CD14-positive monocyte (primary cell): Measurements from ENCODE around the gene PRMT2. TPM values are rescaled to one million over a fixed set of nuclear protein-coding genes. Genes with fewer than 3 reads are reported as not detected.

Experiments used
- DNase-seq, 3 donors: peaks; one replicate each; pipeline ENCODE4 v3.0.0-alpha.2; 2011 to 2022
- H2AFZ ChIP-seq: 2 replicates; pipeline ENCODE4 v1.6.0; 2012; ENCODE audit warnings: mild to moderate bottlenecking, low read depth, low read length, inconsistent platforms; ENCODE audit not compliant: insufficient read depth, poor library complexity, severe bottlenecking
- H3K27ac ChIP-seq, 2 donors: 1 replicate in 1 of 2; 2 replicates in 1 of 2; pipeline ENCODE4 v1.5.1; 2012 to 2013; ENCODE audit warnings: low read length in 2 of 2, control low read depth in 1 of 2, inconsistent platforms in 1 of 2, low read depth in 1 of 2, mild to moderate bottlenecking in 1 of 2
- H3K27me3 ChIP-seq, 2 donors: one replicate each; pipeline versions ENCODE4 v1.6.0 to v1.6.1; 2011 to 2013; ENCODE audit warnings: low read length in 2 of 2; ENCODE audit not compliant: control insufficient read depth in 2 of 2, insufficient read depth in 2 of 2
- H3K36me3 ChIP-seq, 2 donors: replicated peaks in 1 of 2; 1 replicate in 1 of 2; 2 replicates in 1 of 2; pipeline versions ENCODE4 v1.5.1 to v1.6.1; 2012 to 2013; ENCODE audit warnings: low read length in 2 of 2, control low read depth in 1 of 2, inconsistent platforms in 1 of 2, mild to moderate bottlenecking in 1 of 2; ENCODE audit not compliant: insufficient read depth in 2 of 2, control insufficient read depth in 1 of 2
- H3K4me1 ChIP-seq, 2 donors: 1 replicate in 1 of 2; 2 replicates in 1 of 2; pipeline versions ENCODE4 v1.5.1 to v1.6.1; 2012 to 2013; ENCODE audit warnings: low read length in 2 of 2, control low read depth in 1 of 2, inconsistent platforms in 1 of 2, mild to moderate bottlenecking in 1 of 2, moderate library complexity in 1 of 2; ENCODE audit not compliant: insufficient read depth in 2 of 2, control insufficient read depth in 1 of 2
- H3K4me2 ChIP-seq: replicated peaks from 2 replicates; pipeline ENCODE3; 2012; ENCODE audit warnings: low read length, moderate library complexity, mild to moderate bottlenecking; ENCODE audit not compliant: poor library complexity, severe bottlenecking; ENCODE audit errors: extremely low read depth
- H3K4me3 ChIP-seq, 3 experiments: fragments of 200-600 bp in 1 of 3; sonication (generic) in 1 of 3; replicated peaks in 1 of 3; 1 replicate in 2 of 3; 2 replicates in 1 of 3; pipeline ENCODE4 v1.5.1; 2011 to 2013; ENCODE audit warnings: low read length in 3 of 3, mild to moderate bottlenecking in 3 of 3, control low read depth in 2 of 3, low read depth in 2 of 3, inconsistent platforms in 1 of 3, moderate library complexity in 1 of 3
- H3K79me2 ChIP-seq: 2 replicates; pipeline ENCODE4 v1.6.0; 2012; ENCODE audit warnings: mild to moderate bottlenecking, control low read depth, inconsistent platforms, low read length, moderate library complexity; ENCODE audit not compliant: insufficient read depth
- H3K9ac ChIP-seq: 2 replicates; pipeline ENCODE4 v1.6.0; 2017; ENCODE audit warnings: low read length, mild to moderate bottlenecking; ENCODE audit not compliant: insufficient read depth, poor library complexity, severe bottlenecking
- H3K9me3 ChIP-seq, 2 donors: replicated peaks in 1 of 2; 1 replicate in 1 of 2; 2 replicates in 1 of 2; pipeline versions ENCODE4 v1.5.1 to v1.6.1; 2012 to 2013; ENCODE audit warnings: low read length in 2 of 2, control low read depth in 1 of 2; ENCODE audit not compliant: control insufficient read depth in 1 of 2, insufficient read depth in 1 of 2
- H4K20me1 ChIP-seq: 2 replicates; pipeline ENCODE4 v1.6.0; 2012; ENCODE audit warnings: mild to moderate bottlenecking, low read length, control low read depth, moderate library complexity; ENCODE audit not compliant: insufficient read depth
- H3K27ac Mint-ChIP-seq, 7 donors: one replicate each; pipeline ENCODE4 v1.8.0; 2020; ENCODE audit warnings: mild to moderate bottlenecking in 7 of 7, mixed read lengths in 7 of 7, moderate library complexity in 6 of 7, inconsistent platforms in 2 of 7
- H3K27me3 Mint-ChIP-seq, 3 donors: one replicate each; pipeline ENCODE4 v1.8.0; 2021 to 2022; ENCODE audit warnings: low read depth in 3 of 3, mild to moderate bottlenecking in 3 of 3, mixed read lengths in 3 of 3, moderate library complexity in 3 of 3, inconsistent platforms in 1 of 3
- H3K36me3 Mint-ChIP-seq, 2 donors: one replicate each; pipeline ENCODE4 v1.8.0; 2020; ENCODE audit warnings: mixed read lengths in 2 of 2, inconsistent platforms in 1 of 2, mild to moderate bottlenecking in 1 of 2
- H3K4me1 Mint-ChIP-seq: one replicate; pipeline ENCODE4 v1.8.0; 2020; ENCODE audit warnings: mild to moderate bottlenecking, mixed read lengths
- H3K4me3 Mint-ChIP-seq, 2 donors: one replicate each; pipeline ENCODE4 v1.8.0; 2020; ENCODE audit warnings: mild to moderate bottlenecking in 2 of 2, mixed read lengths in 2 of 2, moderate library complexity in 1 of 2
- H3K9me3 Mint-ChIP-seq, 7 donors: one replicate each; pipeline ENCODE4 v1.8.0; 2020 to 2022; ENCODE audit warnings: mixed read lengths in 7 of 7, mild to moderate bottlenecking in 6 of 7, moderate library complexity in 6 of 7, inconsistent platforms in 2 of 7
- WGBS: methylation state at CpG from one replicate; pipeline ENCODE4 v1.1.5; 2013; ENCODE audit warnings: missing lambda C conversion rate; ENCODE audit not compliant: insufficient coverage; 5-methylcytosine and 5-hydroxymethylcytosine counted together
- intact Hi-C, 2 donors: fragments of 100-400 bp; cut with micrococcal nuclease; formaldehyde crosslinking; loops; one replicate each; pipeline versions ENCODE4 v1.15.0 to v1.15.1; 2023
- polyA plus RNA-seq, 3 donors: library from polyadenylated mRNA; depleted of rRNA in 1 of 3; unstranded in 2 of 3; stranded (reverse) in 1 of 3; fragments of 300-500 nt in 2 of 3; fragments of >200 nt in 1 of 3; fragmentation: Illumina TruSeq in 2 of 3; gene quantifications; 1 replicate in 2 of 3; 2 replicates in 1 of 3; pipeline ENCODE4 v1.2.3, GENCODE V29; 2012 to 2021
- TF ChIP-seq, protein P1 (sequence below): fragments of 200-600 bp; IDR thresholded peaks from one replicate; pipeline ENCODE4 v1.8.0; 2022; ENCODE audit warnings: antibody characterized with exemption, mild to moderate bottlenecking

PRMT2 gene
- polyA plus RNA-seq, 3 donors = 71.5 to 106 (median 77.2) TPM

DNA sequence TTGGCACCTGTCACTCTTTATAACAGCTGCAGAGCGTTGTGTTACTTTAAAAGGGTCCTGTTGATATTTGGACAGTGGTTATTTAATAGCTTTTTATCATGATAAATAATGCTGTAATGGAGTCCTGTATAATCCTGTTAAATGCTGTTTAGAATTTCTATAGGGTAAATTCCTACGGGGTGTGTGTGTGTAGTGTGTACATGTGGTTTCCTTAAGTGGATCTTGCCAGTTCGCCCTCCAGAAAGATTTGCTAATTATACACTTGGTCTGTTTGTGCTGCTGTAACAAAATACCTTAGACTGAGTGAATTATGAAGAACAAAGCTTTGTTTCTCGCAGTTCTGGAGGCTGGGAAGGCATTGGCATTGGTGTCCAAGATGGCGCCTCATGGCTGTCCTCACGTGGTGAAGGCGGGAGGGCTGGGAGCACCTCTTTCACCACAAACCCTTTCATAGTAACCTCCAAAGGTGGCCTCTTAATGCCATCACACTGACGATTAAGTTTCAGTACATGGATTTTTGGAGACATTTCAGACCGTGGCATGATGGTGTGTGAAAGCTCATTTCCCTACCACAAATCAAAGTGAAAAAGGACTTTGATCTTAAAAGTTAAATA is 11.2 kb downstream of the PRMT2 start:
- H3K36me3 Mint-ChIP-seq = peaks cover 89 to 97% of the 10 kb centered on the region in 2 donors
- intact Hi-C loops = no loop called here
- H4K20me1 ChIP-seq = peaks cover 87% of the 10 kb centered on the region
- TF ChIP-seq, protein P1, sequence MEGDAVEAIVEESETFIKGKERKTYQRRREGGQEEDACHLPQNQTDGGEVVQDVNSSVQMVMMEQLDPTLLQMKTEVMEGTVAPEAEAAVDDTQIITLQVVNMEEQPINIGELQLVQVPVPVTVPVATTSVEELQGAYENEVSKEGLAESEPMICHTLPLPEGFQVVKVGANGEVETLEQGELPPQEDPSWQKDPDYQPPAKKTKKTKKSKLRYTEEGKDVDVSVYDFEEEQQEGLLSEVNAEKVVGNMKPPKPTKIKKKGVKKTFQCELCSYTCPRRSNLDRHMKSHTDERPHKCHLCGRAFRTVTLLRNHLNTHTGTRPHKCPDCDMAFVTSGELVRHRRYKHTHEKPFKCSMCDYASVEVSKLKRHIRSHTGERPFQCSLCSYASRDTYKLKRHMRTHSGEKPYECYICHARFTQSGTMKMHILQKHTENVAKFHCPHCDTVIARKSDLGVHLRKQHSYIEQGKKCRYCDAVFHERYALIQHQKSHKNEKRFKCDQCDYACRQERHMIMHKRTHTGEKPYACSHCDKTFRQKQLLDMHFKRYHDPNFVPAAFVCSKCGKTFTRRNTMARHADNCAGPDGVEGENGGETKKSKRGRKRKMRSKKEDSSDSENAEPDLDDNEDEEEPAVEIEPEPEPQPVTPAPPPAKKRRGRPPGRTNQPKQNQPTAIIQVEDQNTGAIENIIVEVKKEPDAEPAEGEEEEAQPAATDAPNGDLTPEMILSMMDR = no peak
- H3K4me3 Mint-ChIP-seq = no peak overlapping the region
- H3K36me3 ChIP-seq = peaks cover 90 to 100% of the 10 kb centered on the region in 2 donors
- DNase-seq = no peak
- peaks cover 0 to under 1% of the 10 kb centered on the region in 2 donors for H3K9me3 ChIP-seq
- no peaks in the 10 kb centered on the region for H3K4me1 ChIP-seq
- no peak overlapping the region for H2AFZ ChIP-seq
- H3K27me3 ChIP-seq = no peaks in the 10 kb centered on the region
- peaks cover 27% of the 10 kb centered on the region for H3K79me2 ChIP-seq
- H3K9ac ChIP-seq = no peak overlapping the region
- peaks cover 0 to 9% (median 3%) of the 10 kb centered on the region in 7 donors for H3K9me3 Mint-ChIP-seq
- 100% methylated on average over 1 of the region's 9 CpGs for WGBS
- no peaks in the 10 kb centered on the region for H3K4me1 Mint-ChIP-seq
- H3K27ac ChIP-seq = no peak overlapping the region
- no peak overlapping the region for H3K4me3 ChIP-seq
- H3K4me2 ChIP-seq = no peak overlapping the region
- H3K27ac Mint-ChIP-seq = peak overlapping the region in 1 of 7 donors; percentile 25
- peaks cover 0 to 1% (median 0%) of the 10 kb centered on the region in 3 donors for H3K27me3 Mint-ChIP-seq

DNA sequence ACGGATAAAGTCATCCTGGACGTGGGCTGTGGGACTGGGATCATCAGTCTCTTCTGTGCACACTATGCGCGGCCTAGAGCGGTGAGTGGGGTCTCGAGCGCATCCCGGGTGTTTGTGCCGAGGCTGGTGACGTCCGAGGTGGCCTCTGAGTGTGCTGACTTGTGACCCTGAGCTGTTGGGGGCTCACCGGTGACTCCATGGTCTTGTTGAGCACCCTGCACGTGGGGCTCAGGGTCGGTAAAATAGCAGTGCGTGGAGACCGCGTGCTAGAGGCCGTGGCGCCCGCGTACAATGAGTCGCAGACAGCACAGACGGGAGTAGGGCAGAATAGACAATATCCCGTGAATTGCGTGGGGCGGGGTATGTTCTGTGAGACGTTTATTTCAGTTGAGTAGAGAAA is 13.1 kb downstream of the PRMT2 start:
- H3K27ac ChIP-seq = no peak overlapping the region
- H3K36me3 ChIP-seq = peaks cover 99 to 100% of the 10 kb centered on the region in 2 donors
- no peak overlapping the region for H3K27ac Mint-ChIP-seq
- no peak overlapping the region for H3K9ac ChIP-seq
- peaks cover 0 to 20% (median 7%) of the 10 kb centered on the region in 7 donors for H3K9me3 Mint-ChIP-seq
- H3K4me3 Mint-ChIP-seq = no peak overlapping the region
- H3K9me3 ChIP-seq = peaks cover 8 to 10% of the 10 kb centered on the region in 2 donors
- H3K79me2 ChIP-seq = peaks cover 26% of the 10 kb centered on the region
- peaks cover 77% of the 10 kb centered on the region for H4K20me1 ChIP-seq
- no peaks in the 10 kb centered on the region for H3K4me1 Mint-ChIP-seq
- H3K27me3 Mint-ChIP-seq = peaks cover 0 to 1% (median 0%) of the 10 kb centered on the region in 3 donors
- H3K27me3 ChIP-seq = no peaks in the 10 kb centered on the region
- WGBS = 96% methylated on average over 23 of the region's 27 CpGs
- intact Hi-C loops = no loop called here
- no peak overlapping the region for H3K4me3 ChIP-seq
- TF ChIP-seq, protein P1 = no peak
- H3K4me1 ChIP-seq = no peaks in the 10 kb centered on the region
- peaks cover 96 to 100% of the 10 kb centered on the region in 2 donors for H3K36me3 Mint-ChIP-seq
- H2AFZ ChIP-seq = no peak overlapping the region
- no peak overlapping the region for H3K4me2 ChIP-seq
- DNase-seq = no peak
